Natural killer cell treated with Interleukin-12 subunit alpha and Interleukin-12 subunit beta and Interleukin-15 and Interleukin-18, amount 100 ng/mL, for 72 hours (primary cell): ENCODE measurements around the gene TMEM18. TPM values are rescaled to one million over a fixed set of nuclear protein-coding genes. Genes with fewer than 3 reads are reported as not detected.

Experiments
- ATAC-seq, 2 donors: fragments of 150-1000 bp; cut with Tn5 transposase in 1 of 2; sonication (Bioruptor Pico), chemical (Tn5 transposase) in 1 of 2; 2 replicates each; pipeline ENCODE4 v1.10.0; 2021
- DNase-seq: peaks from one replicate; pipeline ENCODE4 v3.0.0; 2022; ENCODE audit warnings: low spot score
- H3K27ac Mint-ChIP-seq, 2 donors: 1 replicate in 1 of 2; 2 replicates in 1 of 2; pipeline ENCODE4 v1.8.0; 2022; ENCODE audit warnings: mixed read lengths in 2 of 2, mild to moderate bottlenecking in 1 of 2, moderate library complexity in 1 of 2
- H3K27me3 Mint-ChIP-seq, 2 donors: 1 replicate in 1 of 2; 2 replicates in 1 of 2; pipeline ENCODE4 v1.8.0; 2022; ENCODE audit warnings: mixed read lengths in 2 of 2
- H3K36me3 Mint-ChIP-seq: one replicate; pipeline ENCODE4 v1.8.0; 2022; ENCODE audit warnings: mixed read lengths
- H3K4me1 Mint-ChIP-seq, 2 donors: 1 replicate in 1 of 2; 2 replicates in 1 of 2; pipeline ENCODE4 v1.8.0; 2022; ENCODE audit warnings: low read depth in 2 of 2, mixed read lengths in 2 of 2, mild to moderate bottlenecking in 1 of 2
- H3K4me3 Mint-ChIP-seq: one replicate; pipeline ENCODE4 v1.8.0; 2022; ENCODE audit warnings: mixed read lengths
- H3K9me3 Mint-ChIP-seq: 2 replicates; pipeline ENCODE4 v1.8.0; 2022; ENCODE audit warnings: mixed read lengths
- total RNA-seq, 2 donors: library from RNA; stranded (reverse); gene quantifications; one replicate each; pipeline ENCODE4 v1.2.3, GENCODE V29; 2022

The TMEM18 gene
- total RNA-seq, 2 donors from 2014 or later, result 24.9 to 26.7 TPM

DNA sequence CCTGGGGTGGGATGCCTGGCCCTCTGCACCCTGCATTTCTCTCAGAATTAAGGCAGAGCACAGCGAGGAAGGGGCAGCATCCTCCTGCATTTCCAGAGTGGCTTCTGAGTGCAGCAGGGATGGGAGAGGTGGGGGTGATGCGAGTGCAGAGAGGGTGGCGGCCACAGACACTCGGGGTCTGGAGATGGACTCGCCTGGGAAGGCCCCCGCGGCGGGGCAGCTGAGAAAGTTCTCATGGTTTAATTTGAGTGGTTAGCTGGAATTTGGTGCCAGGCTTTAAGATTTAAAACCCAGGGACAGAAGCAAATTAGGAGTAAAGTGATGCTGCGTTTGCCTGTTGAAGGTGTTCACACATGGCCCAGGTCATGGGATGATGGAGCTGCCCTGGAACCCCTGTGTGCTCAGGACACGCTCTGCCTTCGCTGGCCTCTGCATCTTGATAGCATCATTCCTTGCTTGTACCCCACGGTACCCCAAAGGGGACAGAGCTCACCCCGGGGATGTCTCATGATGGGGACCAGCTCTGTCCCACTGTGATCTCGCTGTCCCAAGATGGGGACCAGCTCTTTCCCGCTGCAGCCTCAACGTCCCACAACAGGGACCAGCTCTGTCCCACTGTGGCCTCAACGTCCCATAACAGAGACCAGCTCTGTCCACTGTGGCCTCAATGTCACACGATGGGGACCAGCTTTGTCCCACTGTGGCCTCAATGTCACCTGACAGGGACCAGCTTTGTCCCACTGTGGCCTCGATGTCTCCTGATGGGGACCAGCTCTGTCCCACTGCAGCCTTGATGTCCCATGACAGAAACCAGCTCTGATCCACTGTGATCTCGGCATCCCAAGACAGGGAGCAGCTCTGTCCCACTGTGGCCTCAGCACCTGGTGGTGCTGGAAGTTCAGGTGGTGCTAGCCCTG, 27.5 kb downstream of the TMEM18 start:
- H3K27me3 Mint-ChIP-seq, result peaks cover 2 to 8% of the 10 kb centered on the region in 2 donors
- no peak overlapping the region for H3K27ac Mint-ChIP-seq
- H3K4me3 Mint-ChIP-seq, result no peak overlapping the region
- no peak for DNase-seq
- ATAC-seq, result peak in 1 of 2 donors; percentile 21
- H3K9me3 Mint-ChIP-seq, result no peaks in the 10 kb centered on the region
- H3K4me1 Mint-ChIP-seq, result peaks cover 6 to 9% of the 10 kb centered on the region in 2 donors
- H3K36me3 Mint-ChIP-seq, result no peaks in the 10 kb centered on the region

DNA sequence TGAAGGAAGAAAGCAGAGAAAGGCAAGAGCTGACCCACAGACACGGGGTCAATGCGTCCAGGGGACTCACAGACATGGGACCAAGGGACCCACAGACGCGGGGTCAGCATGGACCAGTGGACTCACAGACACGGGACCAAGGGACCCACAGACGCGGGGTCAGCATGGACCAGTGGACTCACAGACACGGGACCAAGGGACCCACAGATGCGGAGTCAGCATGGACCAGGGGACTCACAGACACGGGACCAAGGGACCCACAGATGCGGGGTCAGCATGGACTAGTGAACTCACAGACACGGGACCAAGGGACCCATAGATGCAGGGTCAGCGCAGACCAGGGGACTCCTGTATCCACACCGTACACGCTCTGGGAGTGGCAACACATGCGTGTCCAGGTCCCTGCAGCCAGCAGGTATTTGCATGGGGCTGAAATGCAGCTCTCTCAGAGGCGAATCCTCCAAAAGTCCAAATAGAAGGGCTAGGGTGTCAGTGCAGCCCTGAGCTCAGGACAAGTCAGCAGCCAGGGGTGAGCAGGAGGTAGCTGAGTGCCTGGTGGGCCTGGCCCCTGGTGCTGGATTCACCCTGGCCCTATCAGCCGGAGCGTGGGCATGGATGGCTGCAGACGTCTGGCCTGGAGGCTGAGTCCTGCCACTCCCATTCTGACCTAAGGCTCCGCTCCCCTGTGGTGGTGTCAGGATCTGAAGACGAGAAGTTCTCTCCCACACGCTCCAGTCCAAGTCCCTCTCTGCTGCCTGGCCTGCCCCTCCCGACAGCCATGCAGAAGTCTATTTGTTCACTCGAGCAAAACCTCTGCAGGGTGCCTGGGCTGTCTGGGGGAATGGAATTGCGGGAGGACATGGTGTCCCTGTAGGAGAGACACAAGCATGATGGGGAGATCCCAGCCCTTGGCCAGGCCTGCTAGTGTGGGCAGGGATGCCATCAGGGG, 28.5 kb downstream of the TMEM18 start:
- DNase-seq (no peak), ATAC-seq (no peak)
- Mint-ChIP-seq H3K27me3 (peaks cover 8 to 17% of the 10 kb centered on the region in 2 donors), H3K9me3 (no peaks in the 10 kb centered on the region), H3K27ac (no peak overlapping the region), H3K4me1 (peaks cover 4 to 9% of the 10 kb centered on the region in 2 donors), H3K4me3 (no peak overlapping the region), H3K36me3 (no peaks in the 10 kb centered on the region)

DNA sequence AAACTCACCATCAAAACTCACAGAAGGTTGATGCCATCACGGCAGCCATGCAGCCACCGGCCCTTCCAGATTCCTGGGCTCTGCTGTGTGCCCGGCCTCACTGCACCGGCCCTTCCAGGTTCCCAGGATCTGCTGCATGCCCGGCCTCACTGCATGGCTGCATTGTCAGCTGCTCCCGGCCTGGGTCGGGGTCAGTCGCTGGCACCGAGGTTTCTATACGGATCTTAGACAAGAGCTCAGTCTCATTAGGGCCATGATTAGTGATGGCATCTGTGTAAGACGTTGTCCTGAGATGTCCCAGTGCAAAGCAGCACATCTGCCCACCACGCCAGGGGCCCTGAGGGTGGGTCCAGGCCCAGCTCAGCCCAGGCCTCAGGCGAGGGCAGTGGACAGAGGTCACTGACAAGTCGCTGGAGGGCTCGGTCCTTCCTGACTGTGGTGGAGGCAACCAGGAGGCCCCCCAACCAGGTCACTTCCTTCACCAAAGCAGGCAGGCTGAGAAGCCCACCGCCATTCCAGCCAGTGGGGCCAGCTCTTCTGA, 29.4 kb downstream of the TMEM18 start:
- H3K4me1 Mint-ChIP-seq, result peaks cover 2 to 3% of the 10 kb centered on the region in 2 donors
- peaks cover 8 to 18% of the 10 kb centered on the region in 2 donors for H3K27me3 Mint-ChIP-seq
- H3K4me3 Mint-ChIP-seq, result no peak overlapping the region
- H3K27ac Mint-ChIP-seq, result no peak overlapping the region
- no peak for ATAC-seq
- H3K9me3 Mint-ChIP-seq, result no peaks in the 10 kb centered on the region
- DNase-seq, result no peak
- no peaks in the 10 kb centered on the region for H3K36me3 Mint-ChIP-seq

DNA sequence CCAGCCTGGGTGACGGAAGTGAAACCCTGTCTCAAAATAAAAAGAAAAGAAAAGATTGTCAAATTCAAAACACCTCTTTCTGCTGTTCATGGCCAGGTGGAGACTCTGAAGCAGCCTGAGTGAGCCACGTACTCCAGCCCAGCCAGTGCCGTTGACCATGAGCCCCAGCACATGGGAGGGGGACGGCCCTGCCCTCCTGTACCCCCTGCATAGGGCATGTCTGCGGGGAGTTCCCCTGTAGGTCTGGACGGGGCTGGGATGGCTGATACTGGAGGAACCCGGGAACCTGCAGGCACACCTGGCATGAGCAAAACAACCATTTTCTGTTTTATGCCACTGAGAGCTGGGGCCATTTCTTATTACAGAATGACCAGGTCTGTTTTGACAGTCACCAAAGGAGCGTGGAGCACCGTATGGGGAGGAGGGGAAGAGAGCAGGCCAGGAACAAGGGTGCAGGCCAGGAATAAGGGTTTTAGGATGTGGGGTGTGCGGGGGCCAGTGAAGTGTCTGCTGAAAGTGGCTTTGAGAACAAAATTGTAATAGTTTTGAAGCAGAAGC, 30.1 kb downstream of the TMEM18 start:
- H3K36me3 Mint-ChIP-seq, result no peaks in the 10 kb centered on the region
- no peak overlapping the region for H3K27ac Mint-ChIP-seq
- peaks cover 8 to 18% of the 10 kb centered on the region in 2 donors for H3K27me3 Mint-ChIP-seq
- DNase-seq, result no peak
- no peaks in the 10 kb centered on the region for H3K4me1 Mint-ChIP-seq
- H3K9me3 Mint-ChIP-seq, result no peaks in the 10 kb centered on the region
- H3K4me3 Mint-ChIP-seq, result no peak overlapping the region
- no peak for ATAC-seq

DNA sequence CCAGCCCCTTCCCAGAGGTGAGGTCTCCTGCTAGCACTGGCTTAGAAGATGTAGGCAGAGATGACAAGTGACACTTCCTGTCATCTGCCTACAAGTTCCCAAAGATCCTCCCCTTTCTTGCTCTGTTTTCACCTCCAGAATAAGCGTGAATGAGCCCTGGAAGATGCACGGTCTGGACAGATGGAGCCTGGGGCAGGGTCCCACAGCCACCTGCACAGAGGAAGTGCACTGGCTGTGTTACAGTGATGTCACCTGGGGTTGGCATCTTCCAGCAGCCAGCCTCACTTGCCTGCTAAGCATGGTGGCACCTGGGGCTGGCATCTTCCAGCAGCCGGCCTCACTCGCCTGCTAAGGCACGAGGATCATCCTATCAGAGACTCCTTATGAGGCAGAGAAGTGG, 32.3 kb downstream of the TMEM18 start:
- Mint-ChIP-seq H3K27me3 (peaks cover 8 to 25% of the 10 kb centered on the region in 2 donors), H3K27ac (no peak overlapping the region), H3K4me3 (no peak overlapping the region), H3K4me1 (no peaks in the 10 kb centered on the region), H3K36me3 (no peaks in the 10 kb centered on the region), H3K9me3 (no peaks in the 10 kb centered on the region)
- ATAC-seq (no peak), DNase-seq (no peak)

DNA sequence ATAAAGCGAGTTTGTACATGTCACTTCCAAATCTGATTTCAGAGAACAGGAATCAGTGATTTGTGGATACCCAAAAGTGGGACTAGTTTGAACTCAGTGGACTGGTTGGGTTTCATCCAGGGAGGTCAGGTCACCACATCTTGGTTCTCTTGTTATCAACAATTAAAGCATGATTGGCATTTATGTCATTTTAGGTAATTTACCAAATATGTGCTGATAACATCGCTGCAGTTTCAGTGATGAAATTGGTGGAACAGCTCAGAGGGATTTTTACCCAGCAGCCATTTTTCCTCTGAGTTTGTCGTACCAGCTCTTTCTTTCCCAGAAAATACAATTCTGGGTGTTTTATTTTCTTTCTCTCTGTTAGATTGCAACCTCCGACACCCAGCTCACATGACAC, 33.4 kb downstream of the TMEM18 start:
- no peak overlapping the region for H3K4me3 Mint-ChIP-seq
- H3K36me3 Mint-ChIP-seq, result no peaks in the 10 kb centered on the region
- H3K4me1 Mint-ChIP-seq, result no peaks in the 10 kb centered on the region
- no peak for DNase-seq
- ATAC-seq, result no peak
- no peaks in the 10 kb centered on the region for H3K9me3 Mint-ChIP-seq
- peaks cover 8 to 25% of the 10 kb centered on the region in 2 donors for H3K27me3 Mint-ChIP-seq
- H3K27ac Mint-ChIP-seq, result no peak overlapping the region

DNA sequence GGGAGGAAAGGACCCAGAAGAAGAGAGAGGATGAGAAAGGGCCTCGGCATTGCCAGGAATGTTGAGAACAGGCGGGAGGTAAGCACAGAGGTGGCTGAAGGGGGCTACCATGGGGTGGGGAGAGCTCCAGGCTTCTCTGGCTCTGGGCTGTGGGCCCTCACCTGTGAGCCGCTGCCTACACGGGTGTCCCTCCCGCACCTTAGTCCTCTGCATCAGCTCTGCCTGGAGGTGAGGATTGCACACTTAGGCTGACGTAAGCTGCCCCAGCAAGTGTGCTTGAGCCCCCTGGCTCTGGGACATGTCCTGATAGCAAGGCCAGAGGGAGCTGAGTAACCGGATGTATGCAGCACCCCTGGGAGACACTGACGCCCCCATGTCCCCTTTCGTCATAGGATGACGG, 33.9 kb downstream of the TMEM18 start:
- Mint-ChIP-seq H3K27ac (no peak overlapping the region), H3K4me1 (no peaks in the 10 kb centered on the region), H3K4me3 (no peak overlapping the region), H3K9me3 (no peaks in the 10 kb centered on the region), H3K36me3 (no peaks in the 10 kb centered on the region), H3K27me3 (peaks cover 8 to 25% of the 10 kb centered on the region in 2 donors)
- ATAC-seq (no peak), DNase-seq (no peak)

DNA sequence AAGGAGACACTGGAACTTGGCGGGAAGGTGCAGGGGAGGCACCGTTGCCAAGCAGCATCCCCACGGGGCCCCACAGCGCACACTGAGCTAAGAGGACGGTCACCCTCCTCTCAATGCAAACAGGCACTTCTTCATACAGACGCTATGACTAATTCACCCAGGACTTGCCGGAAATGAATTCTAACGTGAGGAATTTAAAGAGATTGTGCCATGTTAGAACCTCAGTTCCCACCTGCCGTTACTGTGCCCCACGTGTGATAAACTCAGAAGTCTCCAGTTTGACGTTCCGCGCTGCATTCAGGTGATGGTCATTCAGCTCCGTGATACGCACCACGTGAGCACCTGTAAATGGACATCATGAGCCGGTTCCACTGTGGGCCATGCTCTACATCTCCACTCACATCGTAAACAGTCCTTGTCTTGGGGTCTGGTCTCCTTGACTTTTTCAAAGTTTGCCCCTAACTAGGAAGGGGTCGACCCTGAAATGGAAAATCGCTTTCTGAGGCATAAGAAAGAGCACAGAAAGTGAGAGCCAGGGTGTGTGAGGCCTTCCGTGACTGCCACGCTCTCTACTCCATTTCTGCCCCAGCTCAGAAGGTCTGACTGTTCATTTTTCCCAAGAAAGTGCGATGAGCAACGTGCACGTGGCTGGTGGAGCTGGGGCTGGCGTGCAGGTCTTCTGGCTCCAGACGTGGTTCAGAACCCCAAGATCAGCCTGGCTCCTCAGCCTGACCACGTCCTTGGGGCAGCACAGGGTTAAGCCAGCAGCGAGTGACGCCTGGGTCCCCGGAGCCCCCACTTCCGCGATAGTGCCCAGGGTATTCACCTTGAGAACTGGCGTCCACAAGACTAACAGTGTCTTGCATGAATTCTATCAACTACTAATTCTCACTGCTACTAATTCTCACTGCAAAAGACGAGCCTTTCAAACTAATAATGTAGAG, 35.1 kb downstream of the TMEM18 start:
- H3K9me3 Mint-ChIP-seq, result no peaks in the 10 kb centered on the region
- DNase-seq, result no peak
- H3K4me1 Mint-ChIP-seq, result no peaks in the 10 kb centered on the region
- H3K4me3 Mint-ChIP-seq, result no peak overlapping the region
- peaks cover 8 to 25% of the 10 kb centered on the region in 2 donors for H3K27me3 Mint-ChIP-seq
- ATAC-seq, result no peak
- H3K36me3 Mint-ChIP-seq, result no peaks in the 10 kb centered on the region
- no peak overlapping the region for H3K27ac Mint-ChIP-seq

DNA sequence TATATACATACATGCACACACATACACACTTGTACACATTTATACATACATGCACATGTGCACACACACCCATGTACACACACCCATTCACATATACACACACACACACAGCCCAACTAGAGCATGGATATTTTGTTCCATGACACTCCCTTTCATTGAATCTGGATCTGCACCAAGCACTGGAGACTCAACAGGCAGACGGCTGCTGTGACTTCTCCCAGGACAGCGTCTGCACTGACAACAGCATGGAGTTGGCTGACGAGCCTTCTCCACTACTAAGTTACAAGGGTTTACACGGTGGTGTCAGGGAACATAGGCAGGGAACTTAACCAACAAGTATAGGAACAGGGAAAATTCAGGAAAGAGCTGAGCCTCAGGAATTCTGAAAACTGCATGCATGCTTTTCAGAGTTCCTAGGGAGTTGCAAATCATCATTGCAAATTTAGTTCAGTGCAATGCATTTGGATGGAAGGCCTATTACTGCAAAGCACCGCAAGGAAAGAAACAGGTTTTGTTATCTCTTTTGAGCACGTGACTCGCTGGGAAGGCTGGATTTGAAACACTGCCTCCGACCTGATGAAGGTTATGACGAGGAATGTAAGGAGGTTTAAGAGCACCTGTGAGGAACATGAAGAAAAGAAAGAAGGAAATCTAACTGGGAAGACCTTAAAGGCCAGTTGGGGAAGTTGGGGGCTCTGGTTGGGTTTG, 35.9 kb downstream of the TMEM18 start:
- H3K4me1 Mint-ChIP-seq, result peaks cover 0 to 3% of the 10 kb centered on the region in 2 donors
- DNase-seq, result no peak
- no peak for ATAC-seq
- H3K36me3 Mint-ChIP-seq, result no peaks in the 10 kb centered on the region
- H3K27ac Mint-ChIP-seq, result no peak overlapping the region
- peaks cover 5 to 20% of the 10 kb centered on the region in 2 donors for H3K27me3 Mint-ChIP-seq
- no peaks in the 10 kb centered on the region for H3K9me3 Mint-ChIP-seq
- H3K4me3 Mint-ChIP-seq, result no peak overlapping the region

DNA sequence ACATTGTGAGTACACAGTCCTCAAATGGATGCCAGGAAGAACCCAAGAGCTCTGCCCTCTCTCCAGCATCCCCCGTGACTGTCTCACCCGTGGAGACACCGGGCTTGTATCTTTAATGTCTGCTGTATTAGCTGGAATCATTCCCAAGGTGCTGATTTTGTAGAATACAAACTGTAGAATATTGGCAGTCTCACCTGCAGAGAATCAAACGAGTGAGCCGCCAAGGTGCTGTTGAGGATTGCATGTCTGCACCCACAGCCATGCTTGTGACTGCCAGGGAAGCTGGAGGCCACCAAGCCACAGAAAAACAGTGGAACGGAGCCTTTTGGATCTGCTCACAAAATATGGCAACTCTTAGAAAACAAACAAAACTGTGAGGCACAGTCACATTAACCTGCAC, 37.5 kb downstream of the TMEM18 start:
- no peaks in the 10 kb centered on the region for H3K36me3 Mint-ChIP-seq

DNA sequence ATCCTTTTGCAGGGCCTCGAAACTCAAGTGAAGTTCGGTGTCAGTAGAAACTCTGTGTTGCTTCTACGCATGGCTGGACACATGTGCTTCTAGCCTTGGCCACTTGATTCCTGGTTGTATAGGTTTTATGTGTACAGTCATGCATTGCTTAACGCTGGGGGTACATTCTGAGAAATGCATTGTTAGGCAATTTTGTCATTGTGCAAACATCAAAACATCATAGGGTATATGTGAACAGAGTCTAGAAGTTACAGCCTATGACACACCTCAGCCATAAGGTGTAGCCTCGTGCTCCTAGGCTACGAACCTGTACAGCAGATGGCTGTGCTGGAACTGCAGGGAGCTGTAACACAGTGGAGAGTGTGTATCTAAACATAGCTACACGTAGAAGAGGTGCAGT, 39.4 kb downstream of the TMEM18 start:
- H3K4me3 Mint-ChIP-seq, result no peak overlapping the region
- no peak overlapping the region for H3K27ac Mint-ChIP-seq
- no peaks in the 10 kb centered on the region for H3K36me3 Mint-ChIP-seq
- H3K27me3 Mint-ChIP-seq, result peaks cover 7 to 8% of the 10 kb centered on the region in 2 donors
- no peaks in the 10 kb centered on the region for H3K9me3 Mint-ChIP-seq
- H3K4me1 Mint-ChIP-seq, result peaks cover 0 to 3% of the 10 kb centered on the region in 2 donors
- DNase-seq (no peak), ATAC-seq (no peak)

More for the DNA sequence above, 37.5 kb downstream of the TMEM18 start:
- Mint-ChIP-seq H3K9me3 (no peaks in the 10 kb centered on the region), H3K4me1 (peaks cover 0 to 3% of the 10 kb centered on the region in 2 donors), H3K27ac (no peak overlapping the region), H3K27me3 (peaks cover 5 to 17% of the 10 kb centered on the region in 2 donors), H3K4me3 (no peak overlapping the region)
- DNase-seq (no peak), ATAC-seq (no peak)

DNA sequence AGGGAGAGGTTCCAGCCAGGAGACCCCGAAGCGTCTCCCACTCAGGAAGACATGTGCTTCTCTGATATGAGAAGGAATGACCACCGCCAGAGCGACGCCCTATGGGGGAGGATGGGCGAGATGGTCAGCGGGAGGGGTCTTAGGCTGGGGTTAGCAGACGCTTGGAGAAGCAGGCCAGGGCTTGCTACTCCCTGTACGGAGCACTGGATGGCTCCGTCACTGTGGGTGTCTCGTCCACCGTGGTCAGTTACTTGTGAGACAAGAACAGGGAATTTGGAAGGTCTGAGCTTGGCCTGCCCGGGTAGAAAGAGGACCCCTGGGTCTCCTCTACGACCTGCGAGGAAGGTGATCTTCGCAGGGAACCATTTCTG, 39.8 kb downstream of the TMEM18 start:
- Mint-ChIP-seq H3K9me3 (no peaks in the 10 kb centered on the region), H3K4me1 (peaks cover 0 to 3% of the 10 kb centered on the region in 2 donors), H3K36me3 (no peaks in the 10 kb centered on the region), H3K4me3 (no peak overlapping the region), H3K27me3 (peaks cover 7 to 8% of the 10 kb centered on the region in 2 donors), H3K27ac (no peak overlapping the region)
- ATAC-seq (no peak), DNase-seq (no peak)
